IMR-90 (cell line): ENCODE results near the gene MAZ. TPM values are rescaled to one million over a fixed set of nuclear protein-coding genes. Genes with fewer than 3 reads are reported as not detected.

Experiments
- ATAC-seq: fragments of 200-7000 bp; cut with Tn5 transposase; 2 replicates; pipeline ENCODE4 v1.9.1; 2020; ENCODE audit warnings: low read depth, mild to moderate bottlenecking, moderate library complexity
- BruUV-seq: library from RNA; stranded (reverse); fragments of 400-500 nt; replicated peaks from 2 replicates; lab custom pipeline; 2021; lab: Mats Ljungman, UMichigan
- CTCF ChIA-PET: fragments of 300-600 bp; formaldehyde crosslinking; extraction: SDS; loops from one replicate; lab custom pipeline; 2021; ENCODE audit warnings: antibody characterized with exemption; lab: Yijun Ruan, JAX
- POLR2A ChIA-PET: fragments of 300-600 bp; sonication (Branson Sonifier 250); formaldehyde crosslinking; loops from one replicate; lab custom pipeline; 2022; ENCODE audit warnings: antibody characterized with exemption; ENCODE audit not compliant: unreplicated experiment; lab: Charles Lee
- DNase-seq: peaks from one replicate; pipeline ENCODE4 v3.0.0; 2013
- H2AFZ ChIP-seq: replicated peaks from 2 replicates; pipeline ENCODE3; 2013; ENCODE audit warnings: low read length, mild to moderate bottlenecking; ENCODE audit not compliant: poor library complexity
- H2AK5ac ChIP-seq: 2 replicates; pipeline ENCODE4 v1.6.1; 2013; ENCODE audit warnings: low read depth, low read length, inconsistent platforms
- H2AK9ac ChIP-seq: replicated peaks from 2 replicates; pipeline ENCODE3; 2013; ENCODE audit warnings: mild to moderate bottlenecking, low read depth, low read length, moderate library complexity; ENCODE audit not compliant: poor library complexity
- H2BK120ac ChIP-seq: 2 replicates; pipeline ENCODE4 v1.6.1; 2013; ENCODE audit warnings: low read depth, low read length, inconsistent platforms
- H2BK15ac ChIP-seq: 3 replicates; pipeline ENCODE4 v1.6.1; 2013; ENCODE audit warnings: low read depth, low read length, inconsistent platforms
- H2BK20ac ChIP-seq: 2 replicates; pipeline ENCODE4 v1.6.1; 2013; ENCODE audit warnings: low read depth, mild to moderate bottlenecking, inconsistent platforms, low read length, moderate library complexity
- H2BK5ac ChIP-seq: 2 replicates; pipeline ENCODE4 v1.6.1; 2013; ENCODE audit warnings: mild to moderate bottlenecking, low read depth, low read length, inconsistent platforms; ENCODE audit not compliant: poor library complexity, severe bottlenecking
- H3K14ac ChIP-seq: replicated peaks from 2 replicates; pipeline ENCODE4 v1.6.1; 2013; ENCODE audit warnings: low read depth, low read length, inconsistent platforms
- H3K18ac ChIP-seq: 2 replicates; pipeline ENCODE4 v1.6.1; 2013; ENCODE audit warnings: low read depth, low read length, control low read depth
- H3K23ac ChIP-seq: 2 replicates; pipeline ENCODE4 v1.6.1; 2013; ENCODE audit warnings: low read depth, low read length, inconsistent platforms
- H3K27ac ChIP-seq: 2 replicates; pipeline ENCODE4 v1.5.1; 2013; ENCODE audit warnings: mild to moderate bottlenecking, control low read depth, low read length; ENCODE audit not compliant: insufficient read depth
- H3K27me3 ChIP-seq: 2 replicates; pipeline ENCODE4 v1.6.1; 2013; ENCODE audit warnings: low read length; ENCODE audit not compliant: control insufficient read depth, insufficient read depth
- H3K36me3 ChIP-seq: 2 replicates; pipeline ENCODE4 v1.6.1; 2013; ENCODE audit warnings: low read length, mixed read lengths; ENCODE audit not compliant: control insufficient read depth, insufficient read depth
- H3K4ac ChIP-seq: 2 replicates; pipeline ENCODE4 v1.6.1; 2013; ENCODE audit warnings: low read depth, low read length, inconsistent platforms
- H3K4me1 ChIP-seq: 2 replicates; pipeline ENCODE4 v1.6.1; 2013; ENCODE audit warnings: low read length, mixed read lengths; ENCODE audit not compliant: control insufficient read depth, insufficient read depth
- H3K4me2 ChIP-seq: 2 replicates; pipeline ENCODE4 v1.6.1; 2013; ENCODE audit warnings: low read depth, mild to moderate bottlenecking, control low read depth, low read length, moderate library complexity
- H3K4me3 ChIP-seq: 2 replicates; pipeline ENCODE4 v1.5.1; 2013; ENCODE audit warnings: low read depth, mild to moderate bottlenecking, control low read depth, low read length, moderate library complexity; ENCODE audit not compliant: insufficient read depth
- H3K56ac ChIP-seq: 2 replicates; pipeline ENCODE4 v1.6.1; 2013; ENCODE audit warnings: low read length, inconsistent platforms; ENCODE audit not compliant: insufficient read depth; ENCODE audit errors: extremely low read depth
- H3K79me1 ChIP-seq, 2 experiments: 2 replicates each; pipeline ENCODE4 v1.6.1; 2013; ENCODE audit warnings: low read length in 2 of 2, inconsistent platforms in 1 of 2, low read depth in 1 of 2
- H3K9ac ChIP-seq: 2 replicates; pipeline ENCODE4 v1.6.1; 2013; ENCODE audit warnings: low read depth, low read length, control low read depth
- H3K9me1 ChIP-seq: 2 replicates; pipeline ENCODE4 v1.6.1; 2013; ENCODE audit warnings: low read length, inconsistent platforms; ENCODE audit not compliant: insufficient read depth
- H3K9me3 ChIP-seq: 2 replicates; pipeline ENCODE4 v1.6.1; 2013; ENCODE audit warnings: low read length; ENCODE audit not compliant: control insufficient read depth, insufficient read depth
- H4K20me1 ChIP-seq: 2 replicates; pipeline ENCODE4 v1.6.1; 2013; ENCODE audit warnings: low read length, inconsistent platforms; ENCODE audit not compliant: insufficient read depth
- H4K5ac ChIP-seq: 2 replicates; pipeline ENCODE4 v1.6.1; 2013; ENCODE audit warnings: mild to moderate bottlenecking, low read depth, low read length, control low read depth
- H4K8ac ChIP-seq, 2 experiments: 2 replicates each; pipeline ENCODE4 v1.6.1; 2013; ENCODE audit warnings: low read depth in 2 of 2, low read length in 2 of 2, control low read depth in 1 of 2, inconsistent platforms in 1 of 2
- H4K91ac ChIP-seq: 2 replicates; pipeline ENCODE4 v1.6.1; 2013; ENCODE audit warnings: low read depth, low read length, inconsistent platforms; ENCODE audit not compliant: insufficient read depth
- CEBPB ChIP-seq: IDR thresholded peaks from 2 replicates; pipeline ENCODE4 v1.6.1; 2012; ENCODE audit warnings: low read depth, low read length, improper control_type of control experiment
- CTCF ChIP-seq: conservative IDR thresholded peaks from 2 replicates; pipeline ENCODE4 v1.5.1; 2012; ENCODE audit warnings: mild to moderate bottlenecking, low read depth, low read length, improper control_type of control experiment
- FOS ChIP-seq: fragments of 150-350 bp; IDR thresholded peaks from 2 replicates; pipeline ENCODE4 v1.6.1; 2016; ENCODE audit warnings: low read depth, low read length
- MAFK ChIP-seq: IDR thresholded peaks from 2 replicates; pipeline ENCODE4 v1.6.1; 2012; ENCODE audit warnings: low read depth, low read length, improper control_type of control experiment
- MAZ ChIP-seq: IDR thresholded peaks from 2 replicates; pipeline ENCODE4 v1.6.1; 2012; ENCODE audit warnings: low read depth, mild to moderate bottlenecking, low read length, improper control_type of control experiment, moderate library complexity, borderline replicate concordance
- MXI1 ChIP-seq: IDR thresholded peaks from 2 replicates; pipeline ENCODE4 v1.6.1; 2012; ENCODE audit warnings: low read depth, mild to moderate bottlenecking, low read length, moderate library complexity, borderline replicate concordance
- NFE2L2 ChIP-seq: fragments of 150-350 bp; IDR thresholded peaks from 2 replicates; pipeline ENCODE4 v1.6.1; 2016; ENCODE audit warnings: low read depth, mild to moderate bottlenecking, low read length
- POLR2A ChIP-seq: IDR thresholded peaks from 2 replicates; pipeline ENCODE4 v1.6.1; 2012; ENCODE audit warnings: mild to moderate bottlenecking, low read depth, low read length
- RAD21 ChIP-seq: IDR thresholded peaks from 2 replicates; pipeline ENCODE4 v1.6.1; 2012; ENCODE audit warnings: low read length, improper control_type of control experiment
- RCOR1 ChIP-seq: IDR thresholded peaks from 2 replicates; pipeline ENCODE4 v1.6.1; 2012; ENCODE audit warnings: mild to moderate bottlenecking, low read length, improper control_type of control experiment; ENCODE audit not compliant: insufficient replicate concordance
- SMC3 ChIP-seq: fragments of 150-350 bp; IDR thresholded peaks from 2 replicates; pipeline ENCODE4 v1.6.1; 2016; ENCODE audit warnings: low read depth, mild to moderate bottlenecking, antibody characterized with exemption, low read length, moderate library complexity
- WGBS, 2 experiments: methylation state at CpG; one replicate each; pipeline versions ENCODE4 v1.1.5 to v1.1.7; 2013; ENCODE audit warnings: missing lambda C conversion rate in 2 of 2; ENCODE audit not compliant: insufficient read length in 1 of 2; ENCODE audit errors: extremely low coverage in 2 of 2; 5-methylcytosine and 5-hydroxymethylcytosine counted together
- dilution Hi-C: fragments of 300-500 bp; cut with HindIII; formaldehyde crosslinking; loops from one replicate; pipeline ENCODE4 v1.14.3; 2018; ENCODE audit warnings: low sequenced_read_pairs; ENCODE audit not compliant: unreplicated experiment
- in situ Hi-C: fragments of 300-500 bp; cut with MboI; formaldehyde crosslinking; loops from 3 replicates; pipeline ENCODE4 v1.14.3; 2019; ENCODE audit warnings: low sequenced_read_pairs, inconsistent platforms, mixed read lengths
- intact Hi-C: fragments of 100-400 bp; cut with micrococcal nuclease; formaldehyde crosslinking; loops from 2 replicates; pipeline ENCODE4 v1.10.0; 2022
- polyA plus RNA-seq, 3 experiments: library from polyadenylated mRNA; depleted of rRNA; stranded (reverse); fragments of >200 nt; gene quantifications; 2 replicates each; pipeline ENCODE4 v1.2.3, GENCODE V29; 2012; ENCODE audit warnings: low replicate concordance in 1 of 3
- total RNA-seq: library from RNA; depleted of rRNA; stranded (reverse); fragments of >200 nt; gene quantifications from 2 replicates; pipeline ENCODE4 v1.2.3, GENCODE V29; 2012
- TF ChIP-seq, protein P1 (sequence below): fragments of 150-350 bp; IDR thresholded peaks from 2 replicates; pipeline ENCODE4 v1.6.1; 2017; ENCODE audit warnings: mild to moderate bottlenecking, antibody characterized with exemption, low read length, low read depth
- TF ChIP-seq, protein P2 (sequence below): fragments of 150-350 bp; IDR thresholded peaks from 2 replicates; pipeline ENCODE4 v1.6.1; 2016; ENCODE audit warnings: low read depth, mild to moderate bottlenecking, low read length, moderate library complexity, borderline replicate concordance

Gene MAZ
- total and polyA plus RNA-seq, 2 of the 4 experiments (the other 2 are of a cell fraction), result 113 to 138 TPM

DNA sequence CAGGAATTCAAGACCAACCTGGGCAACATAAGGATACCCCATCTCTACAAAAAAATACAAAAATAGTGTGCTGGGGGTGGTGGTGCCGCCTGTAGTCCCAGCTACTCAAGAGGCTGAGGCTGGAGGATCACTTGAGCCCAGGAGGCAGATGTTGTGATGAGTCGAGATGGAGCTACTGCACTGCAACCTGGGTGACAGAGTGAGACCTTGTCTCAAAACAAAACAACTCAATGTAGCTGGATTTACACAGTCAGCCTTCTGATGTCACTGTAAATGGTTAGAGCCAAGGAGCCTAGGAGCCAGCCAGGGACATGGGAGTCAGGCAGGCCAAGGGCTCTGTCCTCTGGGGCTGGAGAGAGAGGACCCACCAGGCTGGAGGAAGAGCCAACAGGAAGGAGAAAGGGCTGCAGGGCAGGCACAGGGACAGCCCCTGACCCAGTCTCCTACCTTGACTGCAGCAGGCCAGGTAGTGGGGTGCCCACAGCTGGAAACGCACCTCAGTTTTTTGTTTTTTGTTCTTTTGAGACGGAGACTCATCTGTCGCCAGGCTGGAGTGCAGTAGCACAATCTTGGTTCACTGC lies 48.3 kb downstream of the MAZ start:
- Histone ChIP-seq H3K14ac (no peak overlapping the region), H3K9me1 (peaks cover 3% of the 10 kb centered on the region; the same call in 1 of the 2 replicates), H4K20me1 (no peaks in the 10 kb centered on the region), H3K4me3 (no peak overlapping the region), H3K18ac (no peak overlapping the region), H3K27me3 (no peaks in the 10 kb centered on the region), H3K9me3 (no peaks in the 10 kb centered on the region), H2AFZ (no peak overlapping the region), H3K27ac (no peak overlapping the region), H2BK120ac (no peak overlapping the region), H4K91ac (no peak overlapping the region), H2BK20ac (no peak overlapping the region), H3K56ac (no peak overlapping the region), H2BK5ac (no peak overlapping the region), H3K9ac (no peak overlapping the region), H4K8ac (no peak overlapping the region), H2BK15ac (no peak overlapping the region), H3K4me1 (peaks cover 2% of the 10 kb centered on the region; the same call in 1 of the 2 replicates), H3K36me3 (peaks cover 17% of the 10 kb centered on the region), H3K79me1 (peaks cover 0 to 4% of the 10 kb centered on the region in 2 experiments; a peak in 1 of 4 replicates), H3K4me2 (no peak overlapping the region), H2AK9ac (no peak overlapping the region), H2AK5ac (no peak overlapping the region), H4K5ac (no peak overlapping the region), H3K4ac (no peak overlapping the region), H3K23ac (peak overlapping the region; percentile 4; the same call in 1 of the 2 replicates)
- 80% methylated on average over 1 of the region's 5 CpGs; no CpG with 5 or more reads in 1 of the 2 experiments for WGBS, 2 experiments
- dilution Hi-C loops, result no loop called here
- ATAC-seq (no peak), DNase-seq (no peak)
- in situ Hi-C loops, result no loop called here
- POLR2A ChIA-PET, result no interaction called here
- intact Hi-C loops, result no loop called here
- CTCF ChIA-PET, result no interaction called here
- no TSS peak for BruUV-seq
- no peak for TF ChIP-seq CTCF
- TF ChIP-seq FOS, result no peak
- no peak for TF ChIP-seq MAZ
- no peak for TF ChIP-seq NFE2L2
- TF ChIP-seq, protein P1, sequence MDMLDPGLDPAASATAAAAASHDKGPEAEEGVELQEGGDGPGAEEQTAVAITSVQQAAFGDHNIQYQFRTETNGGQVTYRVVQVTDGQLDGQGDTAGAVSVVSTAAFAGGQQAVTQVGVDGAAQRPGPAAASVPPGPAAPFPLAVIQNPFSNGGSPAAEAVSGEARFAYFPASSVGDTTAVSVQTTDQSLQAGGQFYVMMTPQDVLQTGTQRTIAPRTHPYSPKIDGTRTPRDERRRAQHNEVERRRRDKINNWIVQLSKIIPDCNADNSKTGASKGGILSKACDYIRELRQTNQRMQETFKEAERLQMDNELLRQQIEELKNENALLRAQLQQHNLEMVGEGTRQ, result no peak
- TF ChIP-seq MAFK, result no peak
- TF ChIP-seq, protein P2, sequence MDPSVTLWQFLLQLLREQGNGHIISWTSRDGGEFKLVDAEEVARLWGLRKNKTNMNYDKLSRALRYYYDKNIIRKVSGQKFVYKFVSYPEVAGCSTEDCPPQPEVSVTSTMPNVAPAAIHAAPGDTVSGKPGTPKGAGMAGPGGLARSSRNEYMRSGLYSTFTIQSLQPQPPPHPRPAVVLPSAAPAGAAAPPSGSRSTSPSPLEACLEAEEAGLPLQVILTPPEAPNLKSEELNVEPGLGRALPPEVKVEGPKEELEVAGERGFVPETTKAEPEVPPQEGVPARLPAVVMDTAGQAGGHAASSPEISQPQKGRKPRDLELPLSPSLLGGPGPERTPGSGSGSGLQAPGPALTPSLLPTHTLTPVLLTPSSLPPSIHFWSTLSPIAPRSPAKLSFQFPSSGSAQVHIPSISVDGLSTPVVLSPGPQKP, result no peak
- no peak for TF ChIP-seq RAD21
- no peak for TF ChIP-seq SMC3
- no peak for TF ChIP-seq MXI1
- no peak for TF ChIP-seq POLR2A
- no peak for TF ChIP-seq RCOR1
- no peak for TF ChIP-seq CEBPB
